ENCODE measurements around the gene CHIC2. TPM values are rescaled to one million over a fixed set of nuclear protein-coding genes. Genes with fewer than 3 reads are reported as not detected.

CHIC2 gene
- total and polyA plus RNA-seq, 2 of the 4 experiments (the other 2 are of a cell fraction): 20.4 to 26.3 TPM

DNA sequence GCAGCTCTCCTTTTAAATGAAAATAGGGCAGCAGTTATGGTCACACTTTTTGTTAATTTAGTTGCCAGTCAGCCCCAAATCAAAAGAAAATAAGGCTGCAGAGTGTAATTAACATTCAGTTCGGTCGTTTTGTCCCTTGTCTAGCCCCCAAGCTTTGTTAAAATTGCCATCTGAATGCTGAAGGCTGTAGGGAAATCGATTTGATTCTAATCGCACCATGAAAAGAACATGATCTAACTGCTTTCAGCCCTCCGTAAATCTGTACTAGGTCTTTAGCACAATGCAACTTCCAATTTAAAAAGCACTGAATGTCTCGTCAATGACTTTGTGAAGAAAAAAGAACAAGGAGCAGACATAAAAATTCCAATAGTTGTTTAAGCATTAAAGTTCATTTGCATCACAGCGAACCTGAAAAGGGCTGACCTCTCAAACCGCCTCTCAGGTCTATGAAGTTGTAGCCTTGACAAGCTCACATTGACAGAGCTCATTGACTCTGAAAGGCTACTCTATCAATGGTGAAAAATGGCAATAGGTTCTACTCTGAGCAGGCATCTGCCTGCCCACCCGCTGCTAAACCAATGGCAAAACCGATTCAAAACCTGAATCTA lies 48.9 kb downstream of the CHIC2 start:
- no TSS peak for BruUV-seq (replicated peaks)

More for the DNA sequence above, 48.9 kb downstream of the CHIC2 start:
- DNase-seq (no peak), ATAC-seq (ENCODE audit: low read depth) (no peak)
- H2AK5ac ChIP-seq (ENCODE audit: low read depth, low read length): no peak overlapping the region
- no peak overlapping the region for H3K9ac ChIP-seq (ENCODE audit: low read depth, low read length)
- H3K56ac ChIP-seq (ENCODE audit: extremely low read depth, insufficient read depth, low read length): no peak overlapping the region
- CTCF ChIA-PET: interaction anchor here (0.8 kb wide), 1 partner anchor 203 kb away, joined by 3 read pairs; no protein-coding TSS in a partner anchor
- no peaks in the 10 kb centered on the region for H3K9me3 ChIP-seq (ENCODE audit: control insufficient read depth, insufficient read depth, low read length)
- H3K4me3 ChIP-seq (ENCODE audit: insufficient read depth, low read depth, low read length): no peak overlapping the region
- TF ChIP-seq, protein P1, sequence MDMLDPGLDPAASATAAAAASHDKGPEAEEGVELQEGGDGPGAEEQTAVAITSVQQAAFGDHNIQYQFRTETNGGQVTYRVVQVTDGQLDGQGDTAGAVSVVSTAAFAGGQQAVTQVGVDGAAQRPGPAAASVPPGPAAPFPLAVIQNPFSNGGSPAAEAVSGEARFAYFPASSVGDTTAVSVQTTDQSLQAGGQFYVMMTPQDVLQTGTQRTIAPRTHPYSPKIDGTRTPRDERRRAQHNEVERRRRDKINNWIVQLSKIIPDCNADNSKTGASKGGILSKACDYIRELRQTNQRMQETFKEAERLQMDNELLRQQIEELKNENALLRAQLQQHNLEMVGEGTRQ (IDR thresholded peaks at IDR 0.05; ENCODE audit: low read depth, low read length): no peak
- TF ChIP-seq FOS (IDR thresholded peaks at IDR 0.05; ENCODE audit: low read depth, low read length) (no peak), BHLHE40 (IDR thresholded peaks at IDR 0.05; ENCODE audit: low read depth, low read length) (no peak), CEBPB (IDR thresholded peaks at IDR 0.05; ENCODE audit: low read depth, low read length) (no peak), RFX5 (IDR thresholded peaks at IDR 0.05; ENCODE audit: low read depth, low read length) (no peak), CHD1 (IDR thresholded peaks at IDR 0.05; ENCODE audit: low read depth, low read length) (no peak), RAD21 (IDR thresholded peaks at IDR 0.05; ENCODE audit: low read length) (no peak), POLR2A (IDR thresholded peaks at IDR 0.05; ENCODE audit: low read depth, low read length) (no peak), SMC3 (IDR thresholded peaks at IDR 0.05; ENCODE audit: low read depth, low read length) (no peak), NFE2L2 (IDR thresholded peaks at IDR 0.05; ENCODE audit: low read depth, low read length) (no peak)
- H4K5ac ChIP-seq (ENCODE audit: low read depth, low read length): no peak overlapping the region
- no peak overlapping the region for H2BK20ac ChIP-seq (ENCODE audit: low read depth, low read length)
- H2AK9ac ChIP-seq (replicated peaks; ENCODE audit: low read depth, low read length, poor library complexity): no peak overlapping the region
- no peak overlapping the region for H3K4me2 ChIP-seq (ENCODE audit: low read depth, low read length)
- peaks cover 24 to 41% of the 10 kb centered on the region in 2 experiments for H3K79me1 ChIP-seq (ENCODE audit: low read depth in 1 of 2, low read length in 2 of 2)
- POLR2A ChIA-PET (ENCODE audit: unreplicated experiment): no interaction called here
- in situ Hi-C loops (cut with MboI; ENCODE audit: low sequenced_read_pairs): no loop called here
- no peak overlapping the region for H2AFZ ChIP-seq (replicated peaks; ENCODE audit: low read length, poor library complexity)
- WGBS, 2 experiments (ENCODE audit: extremely low coverage in 2 of 2, insufficient read length in 1 of 2): 100% methylated on average over 1 of the region's 10 CpGs; no CpG with 5 or more reads in 1 of the 2 experiments
- no peak overlapping the region for H3K18ac ChIP-seq (ENCODE audit: low read depth, low read length)
- H4K20me1 ChIP-seq (ENCODE audit: insufficient read depth, low read length): peaks cover 28% of the 10 kb centered on the region; the same call in 1 of the 2 replicates
- H3K4me1 ChIP-seq (ENCODE audit: control insufficient read depth, insufficient read depth, low read length): no peaks in the 10 kb centered on the region
- H3K23ac ChIP-seq (ENCODE audit: low read depth, low read length): no peak overlapping the region
- H4K91ac ChIP-seq (ENCODE audit: insufficient read depth, low read depth, low read length): no peak overlapping the region
- H3K27me3 ChIP-seq (ENCODE audit: control insufficient read depth, insufficient read depth, low read length): no peaks in the 10 kb centered on the region
- H4K8ac ChIP-seq (ENCODE audit: low read depth in 2 of 2, low read length in 2 of 2): no peak overlapping the region
- H2BK120ac ChIP-seq (ENCODE audit: low read depth, low read length): no peak overlapping the region
- H3K9me1 ChIP-seq (ENCODE audit: insufficient read depth, low read length): peaks cover 2% of the 10 kb centered on the region; the same call in 1 of the 2 replicates
- H3K14ac ChIP-seq (replicated peaks; ENCODE audit: low read depth, low read length): no peak overlapping the region
- intact Hi-C loops (cut with micrococcal nuclease): no loop called here
- dilution Hi-C loops (cut with HindIII; ENCODE audit: low sequenced_read_pairs, unreplicated experiment): no loop called here
- H2BK15ac ChIP-seq (ENCODE audit: low read depth, low read length): no peak overlapping the region
- no peak overlapping the region for H3K4ac ChIP-seq (ENCODE audit: low read depth, low read length)
- H3K27ac ChIP-seq (ENCODE audit: insufficient read depth, low read length): no peak overlapping the region
- peaks cover 6% of the 10 kb centered on the region for H3K36me3 ChIP-seq (ENCODE audit: control insufficient read depth, insufficient read depth, low read length)
- no peak overlapping the region for H2BK5ac ChIP-seq (ENCODE audit: low read depth, low read length, poor library complexity, severe bottlenecking)
